GM18867 (cell line): ENCODE results near the gene MTA3.
A peak's percentile ranks its signal among the peaks of the same experiment; 100 is the strongest.

Experiments
- ATAC-seq: cut with Tn5 transposase; IDR thresholded peaks from one replicate; pipeline ENCODE4 v1.9.1; 2021; ENCODE audit warnings: mild to moderate bottlenecking, moderate library complexity; ENCODE audit not compliant: unreplicated experiment

The MTA3 gene

DNA sequence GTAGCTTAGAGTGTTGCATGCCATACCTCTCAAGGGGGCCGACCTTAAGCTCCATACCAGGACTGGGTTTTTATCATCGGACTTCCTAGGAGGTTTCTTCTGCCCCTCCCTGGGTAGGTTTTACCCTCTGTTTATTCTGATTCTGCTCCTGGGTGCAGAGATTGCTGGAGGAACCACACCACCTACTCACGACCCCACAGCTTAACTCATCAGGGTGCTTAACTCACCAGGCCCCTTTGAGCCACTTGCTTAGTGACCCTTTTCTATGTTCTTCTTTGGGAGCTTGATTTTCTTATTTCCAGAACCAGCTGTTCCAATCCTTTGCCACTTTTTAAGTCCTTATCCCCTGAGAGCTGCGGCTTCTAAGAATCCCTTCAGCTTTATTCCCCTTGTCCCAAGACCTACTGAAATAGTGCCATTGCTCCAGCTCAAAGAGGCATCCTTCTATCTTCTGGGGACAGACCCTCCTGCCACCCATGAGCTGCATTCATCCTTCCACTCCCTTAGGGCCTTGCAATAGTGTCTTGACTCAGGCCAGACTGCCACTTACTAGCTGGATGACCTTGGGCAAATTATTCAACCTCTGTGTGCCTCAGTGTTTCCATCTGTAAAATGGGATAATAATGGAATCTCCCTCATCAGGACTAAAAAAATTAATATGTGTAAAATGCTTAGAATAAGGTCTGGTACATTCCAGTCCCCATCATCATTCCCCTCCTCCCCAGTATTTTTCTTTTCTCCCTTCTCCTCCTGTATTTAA, 189.7 kb downstream of the MTA3 start:
- ATAC-seq: no peak

- ATAC-seq: no peak
Observed at GRCh38 chr2:42758751-42759150, 190.3 kb downstream of the MTA3 start.

- no peak for ATAC-seq
Observed at GRCh38 chr2:42761554-42761953, 193.1 kb downstream of the MTA3 start.

GRCh38 chr2:42762155-42762554, 193.7 kb downstream of the MTA3 start:
- ATAC-seq: no peak

DNA sequence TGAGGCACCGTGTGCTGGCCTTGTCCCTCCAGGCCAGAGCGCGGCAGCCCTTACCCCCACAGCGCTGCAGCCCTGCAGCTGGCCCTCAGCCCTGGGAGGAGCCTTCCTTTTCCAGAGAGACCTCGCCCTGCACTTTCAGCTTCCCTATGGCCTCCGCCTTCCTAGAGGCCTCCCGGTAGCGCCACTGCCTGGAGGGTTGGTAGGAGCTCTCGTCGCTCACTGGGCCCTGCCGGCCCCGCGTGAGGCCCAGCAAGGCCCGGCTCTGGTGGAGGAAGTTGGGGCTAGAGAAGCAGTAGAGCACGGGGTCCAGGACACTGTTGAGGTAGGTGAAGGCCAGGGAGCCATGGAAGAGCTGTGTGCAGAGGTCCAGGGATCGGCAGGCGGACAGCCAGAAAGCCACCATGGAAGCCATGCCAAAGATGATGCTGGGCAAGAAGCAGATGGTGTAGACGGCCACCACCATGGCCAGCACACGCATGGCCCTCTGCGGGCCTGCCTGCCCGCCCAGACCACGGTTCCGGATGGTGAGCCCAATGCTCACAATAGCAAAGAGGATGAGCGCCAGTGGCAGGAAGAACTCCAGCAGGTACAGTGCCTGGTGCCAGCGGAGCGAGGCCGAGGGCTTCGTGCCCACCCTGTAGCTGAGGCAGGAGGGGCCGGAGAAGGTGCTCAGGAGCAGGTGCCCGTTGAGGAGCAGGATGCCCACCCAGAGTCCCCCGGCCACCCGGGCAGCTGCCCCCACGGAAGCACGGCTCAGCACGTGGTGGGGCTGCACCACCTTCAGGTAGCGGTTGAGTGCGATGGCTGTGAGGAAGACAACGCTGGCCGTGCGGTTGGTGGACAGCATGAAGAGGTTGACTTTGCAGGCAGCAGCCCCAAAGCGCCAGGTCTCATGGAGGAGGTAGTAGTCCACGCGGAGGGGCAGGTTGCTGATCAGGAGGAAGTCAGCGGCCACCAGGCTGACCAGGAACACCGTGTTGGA, 194.7 kb downstream of the MTA3 start:
- no peak for ATAC-seq

DNA sequence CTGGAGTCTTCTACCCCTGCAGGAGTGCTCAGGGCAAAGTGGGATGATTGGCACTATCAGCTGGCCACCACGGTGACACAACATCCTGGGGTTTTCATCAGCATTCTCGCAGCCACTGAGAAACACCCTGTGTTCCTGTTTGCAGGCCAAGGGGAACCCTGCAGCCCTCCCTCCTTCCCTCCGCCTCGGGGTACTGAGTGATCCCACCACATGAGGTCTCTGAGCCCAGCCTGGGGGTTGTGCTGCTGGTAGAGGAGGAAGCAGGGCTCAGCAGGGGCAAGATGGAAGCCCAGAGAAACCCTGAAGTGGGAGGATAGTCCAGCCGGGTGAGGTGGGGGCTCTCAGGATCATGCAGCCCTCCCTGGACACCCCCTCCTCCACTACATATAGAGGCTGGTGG, 195.7 kb downstream of the MTA3 start, which contains the start of gene OXER1:
TSS of gene OXER1 (minus strand) at position 40 of the 400 bp plus-strand sequence. CDS start 73 bp downstream, outside the sequence.
- ATAC-seq: no peak

DNA sequence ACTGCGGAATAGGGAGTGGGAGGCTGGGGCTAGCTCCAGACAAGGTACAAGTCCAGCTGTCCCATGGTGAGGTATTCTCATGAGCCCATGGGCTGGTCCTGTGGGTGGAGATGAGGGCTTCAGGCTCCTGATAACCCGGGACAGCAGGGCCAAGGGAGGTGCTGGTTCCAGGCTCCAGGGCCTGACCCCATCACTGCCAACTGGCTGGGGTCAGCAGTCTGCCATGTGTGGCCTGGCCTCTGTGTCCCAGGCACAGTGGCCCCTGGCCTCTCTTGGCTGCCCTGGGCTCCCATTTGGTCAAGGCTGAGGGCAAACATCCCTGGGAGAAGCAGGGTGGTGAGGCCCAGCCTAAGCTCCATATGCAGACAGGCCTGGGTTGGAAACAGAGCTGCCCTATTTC, 196.5 kb downstream of the MTA3 start:
- no peak for ATAC-seq

GRCh38 chr2:42765686-42766085, 197.3 kb downstream of the MTA3 start:
- no peak for ATAC-seq

- no peak for ATAC-seq
Observed at GRCh38 chr2:42767080-42767898, 198.9 kb downstream of the MTA3 start.

DNA sequence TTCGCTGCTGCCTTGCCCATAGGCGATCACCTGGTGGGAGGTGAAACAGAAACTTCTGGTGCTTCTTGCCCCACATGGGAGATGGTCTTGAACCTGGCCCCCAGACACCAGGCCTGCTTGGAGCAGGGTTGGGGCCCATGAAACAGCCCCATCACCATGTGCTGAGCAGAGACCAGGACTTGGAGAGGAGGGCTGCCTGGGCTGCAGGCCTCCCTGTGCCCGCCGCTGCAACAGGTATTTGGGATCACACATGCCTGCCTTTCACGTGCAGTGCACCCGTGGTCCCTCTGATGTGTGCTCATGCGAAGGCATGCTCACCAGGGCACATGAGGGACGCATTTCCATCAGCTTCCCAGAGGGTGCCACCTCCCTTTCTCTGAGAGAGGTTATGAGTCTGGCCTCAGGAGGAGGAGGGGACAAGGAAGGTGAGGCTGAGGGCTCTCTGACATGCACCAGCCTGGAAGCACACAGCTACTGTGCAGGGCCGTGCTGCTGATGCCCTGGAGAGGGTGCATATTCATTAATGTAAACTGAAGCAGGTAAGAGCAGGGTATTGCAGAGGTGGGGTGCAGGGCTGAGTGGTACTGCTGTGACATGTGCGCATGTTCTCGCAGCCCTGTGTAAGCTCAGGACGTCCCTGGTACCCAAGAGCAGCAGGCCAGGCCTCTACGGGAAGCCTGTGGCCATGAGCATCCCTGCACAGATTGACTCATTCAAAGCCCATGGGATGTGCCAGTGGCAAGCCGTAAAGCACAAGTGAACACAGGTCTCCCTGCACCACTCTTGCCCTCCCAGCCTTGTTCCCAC, 199.7 kb downstream of the MTA3 start:
- no peak for ATAC-seq

DNA sequence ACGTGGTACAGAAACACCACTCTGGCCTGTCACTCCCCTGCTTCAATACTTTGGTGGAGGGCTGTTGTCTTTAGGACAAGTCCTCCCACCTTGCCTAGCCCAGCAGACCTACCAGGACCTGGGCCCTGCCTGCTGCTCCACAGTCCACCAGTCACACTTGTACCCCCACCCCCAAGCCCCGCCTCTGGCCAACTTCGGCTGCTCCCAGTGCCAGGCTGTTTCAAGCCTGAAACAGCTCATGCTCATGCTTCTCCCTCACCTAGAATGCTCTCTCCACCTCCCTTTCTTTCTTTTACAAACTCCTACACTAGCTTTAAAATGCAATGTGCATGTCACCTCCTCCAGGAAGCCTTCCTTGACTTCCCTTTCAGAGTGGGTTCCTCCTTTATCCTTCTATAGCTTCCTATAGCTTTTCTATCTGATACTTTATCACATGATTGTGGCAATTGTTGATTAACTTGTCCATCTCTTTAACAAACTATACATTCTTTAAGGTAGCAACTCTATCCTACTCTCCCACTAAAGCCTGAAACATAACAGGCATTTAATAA, 200.3 kb downstream of the MTA3 start:
- ATAC-seq: no peak

- no peak for ATAC-seq
Observed at GRCh38 chr2:42769583-42770287, 201.3 kb downstream of the MTA3 start.

- peak; percentile 64 for ATAC-seq
Observed at GRCh38 chr2:42770288-42771131, 202.1 kb downstream of the MTA3 start.

GRCh38 chr2:42771546-42772153, 203.2 kb downstream of the MTA3 start:
- ATAC-seq: no peak

- peak; percentile 68 for ATAC-seq
Observed at GRCh38 chr2:42775186-42775585, 206.8 kb downstream of the MTA3 start.

GRCh38 chr2:42775810-42776209, 207.4 kb downstream of the MTA3 start:
- ATAC-seq: no peak

DNA sequence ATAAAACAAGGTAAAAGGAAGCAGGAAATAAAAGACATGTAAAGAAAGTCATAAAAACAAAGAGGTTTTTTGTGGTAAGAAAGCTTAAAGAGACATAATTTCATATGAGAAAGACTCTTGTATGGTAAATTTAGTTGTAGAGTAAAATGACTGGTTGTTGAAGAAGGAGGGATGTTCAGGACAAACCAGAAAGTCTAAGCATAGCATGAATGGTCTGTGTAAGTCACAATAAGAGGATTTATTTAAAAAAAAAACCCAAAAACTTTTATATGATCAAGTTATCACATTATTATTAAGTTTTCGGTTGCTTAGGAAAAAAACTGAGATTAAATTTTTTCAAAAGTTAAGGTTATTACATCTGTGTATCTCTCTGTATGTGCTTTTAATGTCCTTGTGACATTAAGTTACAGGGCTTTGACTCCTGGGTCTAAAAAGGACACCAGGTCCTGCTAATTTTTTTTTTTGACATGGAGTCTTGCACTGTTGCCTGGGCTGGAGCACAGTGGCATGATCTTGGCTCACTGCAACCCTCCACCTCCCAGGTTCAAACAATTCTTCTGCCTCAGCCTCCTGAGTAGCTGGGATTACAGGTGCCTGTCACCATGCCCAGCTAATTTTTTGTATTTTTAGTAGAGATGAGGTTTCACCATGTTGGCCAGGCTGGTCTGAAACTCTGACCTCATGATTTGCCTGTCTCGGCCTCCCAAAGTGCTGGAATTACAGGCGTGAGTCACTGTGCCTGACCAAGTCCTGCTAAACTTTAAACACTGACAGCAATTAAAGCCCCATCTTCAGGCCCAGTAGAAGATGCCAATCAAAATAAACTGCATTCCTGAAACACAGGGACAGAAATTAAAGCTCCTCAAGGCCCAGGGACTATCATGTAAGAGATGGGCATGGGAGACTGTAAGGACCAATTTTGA, 209.7 kb downstream of the MTA3 start:
- ATAC-seq: no peak
